Measurements from ENCODE around the gene ARHGAP18.

The ARHGAP18 gene

GRCh38 chr6:129630596-129630995 lies 79.4 kb downstream of the ARHGAP18 start:
- no peak overlapping the region for H3K27ac ChIP-seq
- H3K9me3 ChIP-seq (replicated peaks in 1 of 11) = no peaks in the 10 kb centered on the region
- H4K20me1 ChIP-seq = peaks cover 0 to 23% (median 0%) of the 10 kb centered on the region in 11 experiments; a peak in 3 of 22 replicates
- H3K4me3 ChIP-seq = no peak overlapping the region
- H3K4me2 ChIP-seq = no peak overlapping the region
- peaks cover 0 to 94% (median 0%) of the 10 kb centered on the region in 11 experiments; a peak in 8 of 22 replicates for H3K36me3 ChIP-seq
- TF ChIP-seq Cebpa-rat (IDR thresholded peaks at IDR 0.05) = no peak
- H3K27me3 ChIP-seq = no peaks in the 10 kb centered on the region
- no peak overlapping the region for H3K9ac ChIP-seq
- H3K4me1 ChIP-seq = peaks cover 0 to 20% (median 0%) of the 10 kb centered on the region in 10 experiments; a peak in 8 of 20 replicates

DNA sequence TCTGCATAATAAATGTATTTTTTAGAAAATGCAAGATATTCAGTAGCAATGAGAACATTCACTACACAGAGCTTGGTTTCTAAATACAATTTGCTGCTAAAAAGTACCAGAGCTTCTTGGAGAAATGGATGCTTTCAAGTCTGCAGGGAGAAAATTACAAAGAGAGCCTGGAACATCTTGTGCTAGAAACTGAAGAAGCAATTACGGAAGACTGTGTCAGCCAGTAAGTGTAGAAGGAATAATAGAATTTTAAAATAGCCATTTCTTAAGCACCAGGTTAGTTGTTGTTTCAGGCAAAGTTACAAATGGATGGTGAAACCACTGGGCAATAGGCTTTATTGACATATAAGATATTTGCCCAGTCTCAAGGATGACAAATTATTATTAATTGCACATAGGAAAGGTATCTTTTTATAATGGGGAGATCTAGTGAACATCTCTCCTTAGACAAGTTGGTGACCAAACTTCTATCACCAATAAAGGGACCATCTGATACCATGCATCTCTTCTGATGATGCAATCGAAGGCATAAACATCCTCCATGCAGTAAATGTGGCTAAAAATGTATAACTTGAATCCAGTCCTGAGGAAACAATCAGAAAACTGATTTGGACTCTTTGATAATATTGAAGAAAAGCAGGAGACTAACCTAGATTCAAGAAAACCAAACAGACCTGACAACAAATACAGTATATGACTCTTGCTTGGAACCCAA lies 81.7 kb downstream of the ARHGAP18 start:
- H4K20me1 ChIP-seq = peaks cover 0 to 17% (median 0%) of the 10 kb centered on the region in 11 experiments; a peak in 3 of 22 replicates
- no peak overlapping the region for H3K4me3 ChIP-seq
- H3K9ac ChIP-seq = no peak overlapping the region
- peaks cover 0 to 86% (median 0%) of the 10 kb centered on the region in 11 experiments; a peak in 8 of 22 replicates for H3K36me3 ChIP-seq
- no peak overlapping the region for H3K4me2 ChIP-seq
- peak in 1 of 11 experiments; percentile 48; a peak in 1 of 22 replicates for TF ChIP-seq Cebpa-rat (IDR thresholded peaks at IDR 0.05)
- peaks cover 0 to 10% (median 0%) of the 10 kb centered on the region in 10 experiments; a peak in 5 of 20 replicates for H3K4me1 ChIP-seq
- H3K9me3 ChIP-seq (replicated peaks in 1 of 11) = no peaks in the 10 kb centered on the region; a peak in 2 of 22 replicates
- H3K27ac ChIP-seq = no peak overlapping the region
- no peaks in the 10 kb centered on the region for H3K27me3 ChIP-seq

DNA sequence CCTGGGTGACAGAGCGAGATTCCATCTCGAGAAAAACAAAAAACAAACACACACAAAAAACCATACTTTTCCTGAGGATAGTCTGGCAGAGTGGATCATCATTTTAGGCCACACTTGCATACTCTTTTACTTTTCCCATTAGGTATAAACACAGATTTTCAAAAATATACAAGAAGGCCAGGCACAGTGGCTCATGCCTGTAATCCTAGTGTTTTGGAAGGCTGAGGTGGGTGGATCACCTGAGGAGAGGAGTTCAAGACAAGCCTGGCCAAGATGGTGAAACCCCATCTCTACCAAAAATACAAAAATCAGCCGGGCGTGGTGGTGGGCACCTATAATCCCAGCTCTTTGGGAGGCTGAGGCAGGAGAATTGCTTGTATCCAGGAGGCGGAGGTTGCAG lies 85.5 kb downstream of the ARHGAP18 start:
- no peak overlapping the region for H3K4me2 ChIP-seq
- H3K4me1 ChIP-seq = peaks cover 0 to 12% (median 0%) of the 10 kb centered on the region in 10 experiments; a peak in 5 of 20 replicates
- no peaks in the 10 kb centered on the region; a peak in 2 of 22 replicates for H3K9me3 ChIP-seq (replicated peaks in 1 of 11)
- TF ChIP-seq Cebpa-rat (IDR thresholded peaks at IDR 0.05) = no peak
- H3K4me3 ChIP-seq = no peak overlapping the region
- H4K20me1 ChIP-seq = peaks cover 0 to 5% (median 0%) of the 10 kb centered on the region in 11 experiments; a peak in 2 of 22 replicates
- H3K9ac ChIP-seq = no peak overlapping the region
- H3K36me3 ChIP-seq = peaks cover 0 to 86% (median 3%) of the 10 kb centered on the region in 11 experiments; a peak in 8 of 22 replicates
- no peaks in the 10 kb centered on the region for H3K27me3 ChIP-seq
- no peak overlapping the region for H3K27ac ChIP-seq

GRCh38 chr6:129623008-129623732 lies 86.8 kb downstream of the ARHGAP18 start:
- no peaks in the 10 kb centered on the region for H3K27me3 ChIP-seq

GRCh38 chr6:129621252-129621651 lies 88.7 kb downstream of the ARHGAP18 start:
- Histone ChIP-seq H4K20me1 (peaks cover 0 to 9% (median 0%) of the 10 kb centered on the region in 11 experiments; a peak in 2 of 22 replicates), H3K27ac (no peak overlapping the region), H3K9me3 (replicated peaks in 1 of 11) (no peaks in the 10 kb centered on the region; a peak in 2 of 22 replicates), H3K4me2 (no peak overlapping the region), H3K27me3 (no peaks in the 10 kb centered on the region), H3K4me3 (no peak overlapping the region), H3K9ac (no peak overlapping the region), H3K36me3 (peaks cover 0 to 81% (median 0%) of the 10 kb centered on the region in 11 experiments; a peak in 6 of 22 replicates), H3K4me1 (peaks cover 0 to 12% (median 0%) of the 10 kb centered on the region in 10 experiments; a peak in 4 of 20 replicates)
- no peak for TF ChIP-seq Cebpa-rat (IDR thresholded peaks at IDR 0.05)

More at GRCh38 chr6:129623008-129623732, 86.8 kb downstream of the ARHGAP18 start:
- no peak overlapping the region for H3K9ac ChIP-seq
- H3K9me3 ChIP-seq (replicated peaks in 1 of 11) = no peaks in the 10 kb centered on the region; a peak in 2 of 22 replicates
- peaks cover 0 to 81% (median 0%) of the 10 kb centered on the region in 11 experiments; a peak in 8 of 22 replicates for H3K36me3 ChIP-seq
- H3K4me2 ChIP-seq = no peak overlapping the region
- TF ChIP-seq Cebpa-rat (IDR thresholded peaks at IDR 0.05) = no peak
- H4K20me1 ChIP-seq = peaks cover 0 to 5% (median 0%) of the 10 kb centered on the region in 11 experiments; a peak in 2 of 22 replicates
- H3K27ac ChIP-seq = no peak overlapping the region; a peak in 1 of 22 replicates
- peaks cover 0 to 12% (median 0%) of the 10 kb centered on the region in 10 experiments; a peak in 5 of 20 replicates for H3K4me1 ChIP-seq
- no peak overlapping the region for H3K4me3 ChIP-seq

- H3K4me2 ChIP-seq = no peak overlapping the region
- no peaks in the 10 kb centered on the region; a peak in 2 of 22 replicates for H3K9me3 ChIP-seq (replicated peaks in 1 of 11)
- no peaks in the 10 kb centered on the region for H3K27me3 ChIP-seq
- H3K4me3 ChIP-seq = no peak overlapping the region
- TF ChIP-seq Cebpa-rat (IDR thresholded peaks at IDR 0.05) = no peak
- H3K27ac ChIP-seq = no peak overlapping the region
- H3K4me1 ChIP-seq = peaks cover 0 to 12% (median 0%) of the 10 kb centered on the region in 10 experiments; a peak in 4 of 20 replicates
- H3K36me3 ChIP-seq = peaks cover 0 to 89% (median 0%) of the 10 kb centered on the region in 11 experiments; a peak in 7 of 22 replicates
- H4K20me1 ChIP-seq = peaks cover 0 to 10% (median 0%) of the 10 kb centered on the region in 11 experiments; a peak in 2 of 22 replicates
- no peak overlapping the region for H3K9ac ChIP-seq
Observed at GRCh38 chr6:129620234-129620610, 89.8 kb downstream of the ARHGAP18 start.

- peaks cover 0 to 93% (median 0%) of the 10 kb centered on the region in 11 experiments; a peak in 7 of 22 replicates for H3K36me3 ChIP-seq
- H3K4me1 ChIP-seq = peaks cover 0 to 12% (median 0%) of the 10 kb centered on the region in 10 experiments; a peak in 4 of 20 replicates
- TF ChIP-seq Cebpa-rat (IDR thresholded peaks at IDR 0.05) = no peak
- H3K27ac ChIP-seq = no peak overlapping the region
- peaks cover 0 to 15% (median 0%) of the 10 kb centered on the region in 11 experiments; a peak in 2 of 22 replicates for H4K20me1 ChIP-seq
- no peaks in the 10 kb centered on the region for H3K27me3 ChIP-seq
- no peak overlapping the region for H3K4me3 ChIP-seq
- H3K9me3 ChIP-seq (replicated peaks in 1 of 11) = no peaks in the 10 kb centered on the region; a peak in 2 of 22 replicates
- H3K9ac ChIP-seq = no peak overlapping the region
- H3K4me2 ChIP-seq = no peak overlapping the region
Observed at GRCh38 chr6:129619579-129620233, 90.3 kb downstream of the ARHGAP18 start.

- Histone ChIP-seq H3K4me3 (no peak overlapping the region), H3K27me3 (no peaks in the 10 kb centered on the region), H3K4me1 (no peaks in the 10 kb centered on the region; a peak in 1 of 20 replicates), H3K36me3 (peaks cover 0 to 91% (median 0%) of the 10 kb centered on the region in 11 experiments; a peak in 7 of 22 replicates), H3K27ac (no peak overlapping the region), H3K9ac (no peak overlapping the region), H4K20me1 (peaks cover 0 to 20% (median 0%) of the 10 kb centered on the region in 11 experiments; a peak in 2 of 22 replicates), H3K4me2 (no peak overlapping the region), H3K9me3 (replicated peaks in 1 of 11) (no peaks in the 10 kb centered on the region)
- no peak for TF ChIP-seq Cebpa-rat (IDR thresholded peaks at IDR 0.05)
Observed at GRCh38 chr6:129617986-129618385, 92.0 kb downstream of the ARHGAP18 start.

Data from BLaER1 treated with 17β-estradiol and CSF1 and Interleukin-3, amounts not matched to agents 10 nM and 100 nM (cell line).